NCI-H510A treated with DMSO at 0.1 percent for 48 hours (cell line): ENCODE measurements around the gene FAM163A.
"Not testable (repeated sequence)": the region's sequence is repeated elsewhere in the genome, so short reads cannot be mapped to it uniquely, and the experiment has no call there.

Source experiments
- DNase-seq: peaks from one replicate; lab custom pipeline; 2025; lab: John Stamatoyannopoulos, UW

The FAM163A gene

GRCh38 chr1:179793281-179793680 lies 50.2 kb downstream of the FAM163A start:
- no peak for DNase-seq

GRCh38 chr1:179794146-179794545 lies 51.1 kb downstream of the FAM163A start:
- DNase-seq = no peak

GRCh38 chr1:179794669-179795068 lies 51.6 kb downstream of the FAM163A start:
- no peak for DNase-seq

GRCh38 chr1:179798213-179798863 lies 55.2 kb downstream of the FAM163A start:
- no peak for DNase-seq

- no peak for DNase-seq
Measured at GRCh38 chr1:179798864-179799516, 55.9 kb downstream of the FAM163A start.

- no peak for DNase-seq
Measured at GRCh38 chr1:179800481-179800880, 57.4 kb downstream of the FAM163A start.

- no peak for DNase-seq
Measured at GRCh38 chr1:179803104-179803503, 60.0 kb downstream of the FAM163A start.

GRCh38 chr1:179803918-179804317 lies 60.8 kb downstream of the FAM163A start:
- no peak for DNase-seq

- not testable (repeated sequence) for DNase-seq
Measured at GRCh38 chr1:179804417-179804816, 61.3 kb downstream of the FAM163A start.

GRCh38 chr1:179805291-179806195 lies 62.5 kb downstream of the FAM163A start:
- no peak for DNase-seq

- no peak for DNase-seq
Measured at GRCh38 chr1:179806333-179806732, 63.2 kb downstream of the FAM163A start.

GRCh38 chr1:179807291-179807690 lies 64.2 kb downstream of the FAM163A start:
- no peak for DNase-seq

- DNase-seq = no peak
Measured at GRCh38 chr1:179807691-179808485, 64.8 kb downstream of the FAM163A start.

- DNase-seq = no peak
Measured at GRCh38 chr1:179808503-179808902, 65.4 kb downstream of the FAM163A start.

GRCh38 chr1:179809506-179810366 lies 66.6 kb downstream of the FAM163A start:
- DNase-seq = peak; percentile 65

- no peak for DNase-seq
Measured at GRCh38 chr1:179810367-179810715, 67.2 kb downstream of the FAM163A start.

GRCh38 chr1:179812501-179813292 lies 69.6 kb downstream of the FAM163A start:
- DNase-seq = no peak

GRCh38 chr1:179813626-179814545 lies 70.8 kb downstream of the FAM163A start:
- no peak for DNase-seq

GRCh38 chr1:179814546-179814838 lies 71.4 kb downstream of the FAM163A start:
- peak; percentile 97 for DNase-seq
